ENCODE measurements around the gene NUDC.

GRCh38 chr1:26922901-26923300, 1.4 kb downstream of the NUDC start:
- TF ChIP-seq CTCF (IDR thresholded peaks at IDR 0.05) (no peak), EP300 (IDR thresholded peaks at IDR 0.05) (no peak)

Data from suprapubic skin (tissue), 3 donors.